A549 (cell line): ENCODE measurements around the gene MVB12B.

Source experiments
- BHLHE40 ChIP-seq: IDR thresholded peaks from 2 replicates; pipeline ENCODE4 v1.6.1; 2012; ENCODE audit warnings: low read depth, low read length, inconsistent platforms
- CEBPB ChIP-seq, 2 experiments: fragments of >200 bp in 1 of 2; sonication (Bioruptor Twin) in 1 of 2; formaldehyde crosslinking in 1 of 2; IDR thresholded peaks; 2 replicates each; pipeline ENCODE4 v1.6.1; 2012 to 2016
- POLR2A ChIP-seq: IDR thresholded peaks from 2 replicates; pipeline ENCODE4 v1.6.1; 2012; ENCODE audit warnings: mild to moderate bottlenecking, low read length
- REST ChIP-seq: fragments of 200-600 bp; sonication (generic); IDR thresholded peaks from 2 replicates; pipeline ENCODE4 v1.6.1; 2016; ENCODE audit warnings: antibody characterized with exemption, mild to moderate bottlenecking, moderate library complexity
- USF2 ChIP-seq: fragments of 450-650 bp; IDR thresholded peaks from 2 replicates; pipeline ENCODE4 v1.6.1; 2014; ENCODE audit warnings: antibody characterized with exemption

- TF ChIP-seq CEBPB (IDR thresholded peaks at IDR 0.05): no peak
- TF ChIP-seq REST: no peak
- no peak for TF ChIP-seq USF2
- TF ChIP-seq POLR2A: no peak
- TF ChIP-seq BHLHE40: no peak
These were observed 8.3 kb downstream of the MVB12B start for GRCh38 chr9:126334721-126335621.
